NCI-H774 (cell line): ENCODE measurements around the gene BCAN.
"Not testable (repeated sequence)": the region's sequence is repeated elsewhere in the genome, so short reads cannot be mapped to it uniquely, and the experiment has no call there.

Experiments
- DNase-seq: peaks from one replicate; lab custom pipeline; 2025; lab: John Stamatoyannopoulos, UW

The BCAN gene

GRCh38 chr1:156641761-156642264, at the start of gene BCAN:
BCAN (plus strand) TSS chr1:156642117; CDS start chr1:156646055, 3,938 bp downstream.
- no peak for DNase-seq

- no peak for DNase-seq
These were observed 49.6 kb upstream of the BCAN start for GRCh38 chr1:156592158-156592909.

- DNase-seq: peak; percentile 65
These were observed 48.8 kb upstream of the BCAN start for GRCh38 chr1:156592910-156593660.

- DNase-seq: no peak
These were observed 48.3 kb upstream of the BCAN start for GRCh38 chr1:156593661-156593989.

GRCh38 chr1:156594190-156594589, 47.7 kb upstream of the BCAN start:
- DNase-seq: no peak

- no peak for DNase-seq
These were observed 46.9 kb upstream of the BCAN start for GRCh38 chr1:156595016-156595415.

GRCh38 chr1:156596426-156596825, 45.5 kb upstream of the BCAN start:
- no peak for DNase-seq

GRCh38 chr1:156598125-156598524, 43.8 kb upstream of the BCAN start:
- no peak for DNase-seq

GRCh38 chr1:156598731-156599432, 43.0 kb upstream of the BCAN start:
- no peak for DNase-seq

- DNase-seq: no peak
These were observed 42.1 kb upstream of the BCAN start for GRCh38 chr1:156599811-156600210.

GRCh38 chr1:156600733-156601121, 41.2 kb upstream of the BCAN start:
- DNase-seq: no peak

GRCh38 chr1:156601122-156601830, 40.6 kb upstream of the BCAN start, which contains the start of gene GPATCH4:
GPATCH4 (minus strand) TSS chr1:156601479.
- peak; percentile 71 for DNase-seq

- DNase-seq: no peak
These were observed 40.0 kb upstream of the BCAN start for GRCh38 chr1:156601892-156602291.

GRCh38 chr1:156602557-156602993, 39.3 kb upstream of the BCAN start:
- DNase-seq: no peak

- not testable (repeated sequence) for DNase-seq
These were observed 34.6 kb upstream of the BCAN start for GRCh38 chr1:156607344-156607743.

- DNase-seq: peak; percentile 55
These were observed 33.8 kb upstream of the BCAN start for GRCh38 chr1:156608036-156608674.

GRCh38 chr1:156608981-156609380, 32.9 kb upstream of the BCAN start:
- DNase-seq: peak; percentile 35

- not testable (repeated sequence) for DNase-seq
These were observed 31.8 kb upstream of the BCAN start for GRCh38 chr1:156610072-156610471.

GRCh38 chr1:156612666-156613065, 29.3 kb upstream of the BCAN start:
- no peak for DNase-seq

- DNase-seq: no peak
These were observed 26.0 kb upstream of the BCAN start for GRCh38 chr1:156615946-156616345.

- peak; percentile 14 for DNase-seq
These were observed 25.5 kb upstream of the BCAN start for GRCh38 chr1:156616463-156616862.
